ENCODE results near the gene ZNF76. TPM values are rescaled to one million over a fixed set of nuclear protein-coding genes. Genes with fewer than 3 reads are reported as not detected.

Gene ZNF76
- total RNA-seq, 1 experiment from 2014 or later, result 39.9 TPM

- TF ChIP-seq CTCF (conservative IDR thresholded peaks at IDR 0.05), result no peak
- no peak for TF ChIP-seq EZH2 (IDR thresholded peaks at IDR 0.05; ENCODE audit: low read depth)
- H3K4me1 ChIP-seq (replicated peaks; ENCODE audit: insufficient read depth), result no peaks in the 10 kb centered on the region
- no peaks in the 10 kb centered on the region for H3F3A ChIP-seq (ENCODE audit: insufficient read depth, low read depth)
- no peak overlapping the region for H3K4me2 ChIP-seq
- no peaks in the 10 kb centered on the region for H3K9me2 ChIP-seq (ENCODE audit: insufficient read depth)
- CTCF ChIA-PET, result no interaction called here
- no peak overlapping the region for H3K4me3 ChIP-seq
- H4K20me1 ChIP-seq (ENCODE audit: insufficient read depth), result no peaks in the 10 kb centered on the region
- no TSS peak for BruUV-seq (replicated peaks)
- no peaks in the 10 kb centered on the region for H3K36me3 ChIP-seq (ENCODE audit: low read depth)
- POLR2A ChIA-PET (ENCODE audit: unreplicated experiment), result no interaction called here
- no peaks in the 10 kb centered on the region for H3K9me3 ChIP-seq (ENCODE audit: insufficient read depth, low read depth)
- no peaks in the 10 kb centered on the region for H3K79me2 ChIP-seq (ENCODE audit: low read depth)
- H3K27me3 ChIP-seq (ENCODE audit: insufficient read depth, low read depth), result no peaks in the 10 kb centered on the region
- no peak overlapping the region for H3K27ac ChIP-seq
- no peak overlapping the region for H2AFZ ChIP-seq
- intact Hi-C loops (cut with micrococcal nuclease; ENCODE audit: unreplicated experiment), result no loop called here
- no peak for DNase-seq
Observed at GRCh38 chr6:35223396-35223795, 36.1 kb upstream of the ZNF76 start.

- no peak overlapping the region for H3K27ac ChIP-seq
- no peak overlapping the region for H2AFZ ChIP-seq
- no peaks in the 10 kb centered on the region for H3K79me2 ChIP-seq (ENCODE audit: low read depth)
- ChIA-PET POLR2A (ENCODE audit: unreplicated experiment) (no interaction called here), CTCF (interaction anchor here (0.8 kb wide), 1 partner anchor 277 kb away, joined by 7 read pairs; no protein-coding TSS in a partner anchor)
- no peak overlapping the region for H3K4me3 ChIP-seq
- H3K9me2 ChIP-seq (ENCODE audit: insufficient read depth), result no peaks in the 10 kb centered on the region
- no peak overlapping the region for H3K4me2 ChIP-seq
- no peaks in the 10 kb centered on the region for H4K20me1 ChIP-seq (ENCODE audit: insufficient read depth)
- intact Hi-C loops (cut with micrococcal nuclease; ENCODE audit: unreplicated experiment), result no loop called here
- no peaks in the 10 kb centered on the region for H3K36me3 ChIP-seq (ENCODE audit: low read depth)
- no peaks in the 10 kb centered on the region for H3K9me3 ChIP-seq (ENCODE audit: insufficient read depth, low read depth)
- DNase-seq, result no peak
- H3K27me3 ChIP-seq (ENCODE audit: insufficient read depth, low read depth), result no peaks in the 10 kb centered on the region
- TF ChIP-seq CTCF (conservative IDR thresholded peaks at IDR 0.05) (no peak), EZH2 (IDR thresholded peaks at IDR 0.05; ENCODE audit: low read depth) (no peak)
- H3K4me1 ChIP-seq (replicated peaks; ENCODE audit: insufficient read depth), result no peaks in the 10 kb centered on the region
- no TSS peak for BruUV-seq (replicated peaks)
- H3F3A ChIP-seq (ENCODE audit: insufficient read depth, low read depth), result no peaks in the 10 kb centered on the region
Observed at GRCh38 chr6:35224720-35225119, 34.8 kb upstream of the ZNF76 start.

- H4K20me1 ChIP-seq (ENCODE audit: insufficient read depth), result no peaks in the 10 kb centered on the region
- DNase-seq, result no peak
- ChIA-PET CTCF (no interaction called here), POLR2A (ENCODE audit: unreplicated experiment) (no interaction called here)
- intact Hi-C loops (cut with micrococcal nuclease; ENCODE audit: unreplicated experiment), result no loop called here
- TF ChIP-seq CTCF (conservative IDR thresholded peaks at IDR 0.05) (no peak), EZH2 (IDR thresholded peaks at IDR 0.05; ENCODE audit: low read depth) (no peak)
- no peak overlapping the region for H3K4me3 ChIP-seq
- H3K9me3 ChIP-seq (ENCODE audit: insufficient read depth, low read depth), result no peaks in the 10 kb centered on the region
- no peak overlapping the region for H3K4me2 ChIP-seq
- no peaks in the 10 kb centered on the region for H3K36me3 ChIP-seq (ENCODE audit: low read depth)
- no TSS peak for BruUV-seq (replicated peaks)
- no peaks in the 10 kb centered on the region for H3K27me3 ChIP-seq (ENCODE audit: insufficient read depth, low read depth)
- H3K4me1 ChIP-seq (replicated peaks; ENCODE audit: insufficient read depth), result no peaks in the 10 kb centered on the region
- H3K27ac ChIP-seq, result no peak overlapping the region
- no peaks in the 10 kb centered on the region for H3K79me2 ChIP-seq (ENCODE audit: low read depth)
- no peaks in the 10 kb centered on the region for H3K9me2 ChIP-seq (ENCODE audit: insufficient read depth)
- H2AFZ ChIP-seq, result no peak overlapping the region
- no peaks in the 10 kb centered on the region for H3F3A ChIP-seq (ENCODE audit: insufficient read depth, low read depth)
Observed at GRCh38 chr6:35228481-35228880, 31.1 kb upstream of the ZNF76 start.
